GM20000 (cell line): ENCODE results near the gene KCNE2.

Source experiments
- DNase-seq: peaks from one replicate; pipeline ENCODE4 v3.0.0; 2012; ENCODE audit warnings: low spot score
- TF ChIP-seq, protein P1 (sequence below): IDR thresholded peaks from 2 replicates; pipeline ENCODE4 v1.5.1; 2012; ENCODE audit warnings: mild to moderate bottlenecking, control low read depth; ENCODE audit errors: extremely low read depth, missing control alignments

Gene KCNE2

GRCh38 chr21:34343347-34343746 is 20.5 kb upstream of the KCNE2 start:
- TF ChIP-seq, protein P1, sequence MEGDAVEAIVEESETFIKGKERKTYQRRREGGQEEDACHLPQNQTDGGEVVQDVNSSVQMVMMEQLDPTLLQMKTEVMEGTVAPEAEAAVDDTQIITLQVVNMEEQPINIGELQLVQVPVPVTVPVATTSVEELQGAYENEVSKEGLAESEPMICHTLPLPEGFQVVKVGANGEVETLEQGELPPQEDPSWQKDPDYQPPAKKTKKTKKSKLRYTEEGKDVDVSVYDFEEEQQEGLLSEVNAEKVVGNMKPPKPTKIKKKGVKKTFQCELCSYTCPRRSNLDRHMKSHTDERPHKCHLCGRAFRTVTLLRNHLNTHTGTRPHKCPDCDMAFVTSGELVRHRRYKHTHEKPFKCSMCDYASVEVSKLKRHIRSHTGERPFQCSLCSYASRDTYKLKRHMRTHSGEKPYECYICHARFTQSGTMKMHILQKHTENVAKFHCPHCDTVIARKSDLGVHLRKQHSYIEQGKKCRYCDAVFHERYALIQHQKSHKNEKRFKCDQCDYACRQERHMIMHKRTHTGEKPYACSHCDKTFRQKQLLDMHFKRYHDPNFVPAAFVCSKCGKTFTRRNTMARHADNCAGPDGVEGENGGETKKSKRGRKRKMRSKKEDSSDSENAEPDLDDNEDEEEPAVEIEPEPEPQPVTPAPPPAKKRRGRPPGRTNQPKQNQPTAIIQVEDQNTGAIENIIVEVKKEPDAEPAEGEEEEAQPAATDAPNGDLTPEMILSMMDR, result no peak
- no peak for DNase-seq

DNA sequence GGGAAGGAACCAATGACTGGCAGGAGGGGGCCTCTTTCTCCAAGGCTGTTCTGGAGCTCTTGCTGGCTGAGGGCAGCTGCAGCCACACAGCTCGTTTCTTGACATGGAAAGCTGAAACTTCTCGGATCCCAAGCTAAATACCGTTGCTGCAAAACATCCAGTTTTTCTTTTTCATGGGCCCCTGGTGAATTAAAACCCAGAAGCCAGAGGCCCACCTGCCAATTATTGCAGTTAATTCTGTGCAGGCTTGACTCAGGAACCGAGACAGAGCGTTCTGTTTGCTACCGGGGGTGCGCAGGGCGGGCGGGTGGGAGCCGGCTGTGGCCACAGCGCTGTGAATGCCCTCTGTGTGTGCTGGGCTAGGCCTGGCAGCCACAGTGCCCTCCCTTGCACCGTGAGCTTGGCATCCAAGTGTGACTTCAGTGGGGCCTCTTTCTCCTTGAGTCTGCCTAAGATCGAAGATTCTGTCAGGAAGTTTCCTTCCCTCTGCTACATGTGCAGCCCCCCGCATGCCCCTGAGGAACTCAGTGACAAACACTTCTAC is 19.9 kb upstream of the KCNE2 start:
- TF ChIP-seq, protein P1, result no peak
- DNase-seq, result no peak

GRCh38 chr21:34344584-34344983 is 19.2 kb upstream of the KCNE2 start:
- TF ChIP-seq, protein P1, result no peak
- no peak for DNase-seq

DNA sequence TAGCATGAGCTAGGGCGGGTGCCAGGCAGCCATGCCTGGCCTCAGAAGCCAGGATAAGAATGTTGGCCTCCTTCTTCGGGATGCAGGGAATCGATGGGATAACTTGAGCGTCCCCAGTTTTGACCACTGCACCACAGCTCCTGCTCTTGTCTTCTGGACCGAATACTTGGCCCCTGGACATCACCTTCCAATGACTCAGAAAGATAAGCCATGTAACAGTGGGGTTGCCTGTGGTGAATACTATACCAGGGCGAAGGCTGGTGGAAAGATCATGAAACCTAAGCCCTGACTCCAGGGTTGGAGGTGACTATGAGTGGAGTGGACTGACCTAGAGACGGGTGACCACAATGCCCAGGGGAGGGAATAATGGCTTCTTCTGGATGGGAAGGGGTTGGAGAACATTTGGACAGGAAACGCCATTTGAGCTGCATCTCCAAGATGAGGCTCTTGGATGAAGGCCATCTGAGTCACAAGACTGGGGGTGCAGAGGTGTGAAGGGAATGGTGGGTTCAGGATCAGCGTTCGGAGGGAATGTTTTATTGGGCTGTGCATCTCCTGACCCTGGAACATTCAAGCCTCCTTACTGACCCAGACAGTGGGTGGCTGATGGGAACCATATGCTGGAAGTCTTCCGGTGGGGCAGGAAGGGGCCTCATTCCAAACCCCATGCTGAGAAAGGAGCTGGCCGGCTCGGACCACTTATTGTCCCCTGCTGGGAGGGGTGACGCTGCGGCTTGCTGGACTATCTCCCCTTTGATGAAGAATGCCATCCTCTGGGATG is 18.5 kb upstream of the KCNE2 start:
- TF ChIP-seq, protein P1, result no peak
- DNase-seq, result no peak

DNA sequence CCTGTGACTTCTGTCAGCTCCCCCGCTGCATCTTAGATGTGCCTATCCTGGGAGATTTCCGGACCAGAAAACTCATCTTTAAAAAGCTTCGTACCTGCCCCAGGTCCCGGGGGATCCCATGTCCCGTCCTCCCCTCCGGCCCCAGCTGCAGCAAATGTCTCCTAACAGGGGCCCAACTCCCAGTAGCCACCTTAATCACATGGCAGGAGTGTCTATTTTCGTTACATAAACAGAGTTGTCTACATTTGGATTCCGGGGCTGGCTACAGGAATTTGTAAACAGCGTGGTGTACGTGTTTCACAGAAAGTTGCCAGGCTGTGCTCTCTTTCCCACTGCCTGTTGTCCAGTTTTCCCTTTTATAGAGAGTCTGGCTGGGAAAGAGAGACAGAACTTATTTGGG is 17.9 kb upstream of the KCNE2 start:
- TF ChIP-seq, protein P1, result no peak
- DNase-seq, result no peak

- DNase-seq, result no peak
- TF ChIP-seq, protein P1, result no peak
Measured at GRCh38 chr21:34348890-34349519, 14.8 kb upstream of the KCNE2 start.

- TF ChIP-seq, protein P1, result peak; percentile 40
- peak; percentile 68 for DNase-seq
Measured at GRCh38 chr21:34351786-34352241, 12.0 kb upstream of the KCNE2 start.
